Cardiac muscle cell (in vitro differentiated cells and primary cell): ENCODE data around the gene DNAI4. TPM values are rescaled to one million over a fixed set of nuclear protein-coding genes. Genes with fewer than 3 reads are reported as not detected.
"Not testable (repeated sequence)": the region's sequence is repeated elsewhere in the genome, so short reads cannot be mapped to it uniquely, and the experiment has no call there.

ENCODE experiments used
- DNase-seq, 2 donors: peaks; one replicate each; pipeline versions ENCODE4 v3.0.0 to v3.0.0-alpha.2; 2010 to 2017; ENCODE audit warnings: low read depth in 1 of 2, low spot score in 1 of 2
- H3K27ac ChIP-seq: fragments of 200-600 bp; sonication (generic); 2 replicates; pipeline ENCODE4 v1.5.1; 2016
- H3K27me3 ChIP-seq: fragments of 200-600 bp; sonication (generic); 2 replicates; pipeline ENCODE4 v1.6.0; 2016; ENCODE audit warnings: control low read depth
- H3K36me3 ChIP-seq: fragments of 200-600 bp; sonication (generic); 2 replicates; pipeline ENCODE4 v1.5.1; 2016; ENCODE audit warnings: control low read depth
- H3K4me1 ChIP-seq: fragments of 200-600 bp; sonication (generic); 2 replicates; pipeline ENCODE4 v1.8.1; 2017; ENCODE audit warnings: low read depth, mild to moderate bottlenecking, mixed run types
- H3K4me3 ChIP-seq: fragments of 200-600 bp; sonication (generic); 2 replicates; pipeline ENCODE4 v1.5.1; 2016; ENCODE audit warnings: mild to moderate bottlenecking
- H3K9me3 ChIP-seq: fragments of 200-600 bp; sonication (generic); 2 replicates; pipeline ENCODE4 v1.5.1; 2017; ENCODE audit warnings: low read depth, mild to moderate bottlenecking, control low read depth
- polyA plus RNA-seq: library from polyadenylated mRNA; unstranded; fragments of >200 nt; fragmentation: Nextera tagmentation; extraction: Ambion mirVana; gene quantifications from 2 replicates; pipeline ENCODE4 v1.2.1, GENCODE V29; 2016
- total RNA-seq: library from RNA; depleted of rRNA; stranded (reverse); fragments of >200 nt; gene quantifications from 2 replicates; pipeline ENCODE4 v1.2.3, GENCODE V29; 2016
- TF ChIP-seq, protein P1 (sequence below): IDR thresholded peaks from 2 replicates; pipeline ENCODE4 v1.5.1; 2012; ENCODE audit warnings: low read depth, mild to moderate bottlenecking, low read length

The DNAI4 gene
- total and polyA plus RNA-seq, 2 experiments from 2014 or later: 5.1 to 14.2 TPM

DNA sequence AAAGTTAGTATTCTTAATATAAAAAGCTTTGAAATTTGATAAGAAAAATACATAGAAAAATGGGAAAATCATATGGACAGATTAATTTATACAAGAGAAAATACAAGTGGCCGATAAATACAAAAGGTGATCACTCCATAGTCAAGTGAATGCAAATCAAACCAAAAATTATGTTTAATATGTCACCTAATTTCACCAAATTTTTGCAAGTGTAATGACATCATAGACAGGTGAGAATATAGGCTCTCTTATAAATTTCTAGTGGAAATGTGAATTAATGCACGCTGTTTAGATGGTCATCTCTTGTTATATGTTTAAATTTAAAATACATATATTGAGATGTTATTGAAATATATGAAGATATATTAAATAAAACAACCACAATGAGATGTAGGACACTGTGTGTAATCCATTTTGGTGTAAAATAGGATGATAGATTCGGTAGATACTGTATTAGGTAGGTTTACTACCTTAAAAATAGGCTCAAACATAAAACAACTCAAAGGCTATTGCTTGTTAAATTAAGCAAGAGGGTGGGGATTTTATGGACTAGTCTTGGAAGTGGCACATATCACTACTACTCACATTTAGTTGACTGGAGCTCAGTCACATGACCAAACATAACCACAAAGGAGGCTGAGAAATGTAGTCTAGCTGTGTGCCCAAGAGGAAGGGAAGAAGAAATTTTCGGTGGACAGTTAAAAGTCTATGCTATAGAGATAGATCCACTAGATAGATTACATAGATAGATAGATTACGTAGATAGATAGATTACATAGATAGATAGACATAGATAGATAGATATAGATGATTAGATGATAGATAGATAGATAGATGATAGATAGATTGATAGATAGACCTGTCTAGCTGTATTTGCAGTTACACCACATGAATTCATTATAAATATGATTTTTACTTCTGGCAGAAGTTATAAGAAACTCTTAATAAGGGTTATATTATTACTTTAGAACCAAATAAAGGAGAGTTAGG, 132.7 kb downstream of the DNAI4 start:
- Histone ChIP-seq H3K36me3 (no peaks in the 10 kb centered on the region), H3K27me3 (no peaks in the 10 kb centered on the region), H3K9me3 (no peaks in the 10 kb centered on the region), H3K27ac (no peak overlapping the region), H3K4me3 (no peak overlapping the region), H3K4me1 (no peaks in the 10 kb centered on the region)
- TF ChIP-seq, protein P1, sequence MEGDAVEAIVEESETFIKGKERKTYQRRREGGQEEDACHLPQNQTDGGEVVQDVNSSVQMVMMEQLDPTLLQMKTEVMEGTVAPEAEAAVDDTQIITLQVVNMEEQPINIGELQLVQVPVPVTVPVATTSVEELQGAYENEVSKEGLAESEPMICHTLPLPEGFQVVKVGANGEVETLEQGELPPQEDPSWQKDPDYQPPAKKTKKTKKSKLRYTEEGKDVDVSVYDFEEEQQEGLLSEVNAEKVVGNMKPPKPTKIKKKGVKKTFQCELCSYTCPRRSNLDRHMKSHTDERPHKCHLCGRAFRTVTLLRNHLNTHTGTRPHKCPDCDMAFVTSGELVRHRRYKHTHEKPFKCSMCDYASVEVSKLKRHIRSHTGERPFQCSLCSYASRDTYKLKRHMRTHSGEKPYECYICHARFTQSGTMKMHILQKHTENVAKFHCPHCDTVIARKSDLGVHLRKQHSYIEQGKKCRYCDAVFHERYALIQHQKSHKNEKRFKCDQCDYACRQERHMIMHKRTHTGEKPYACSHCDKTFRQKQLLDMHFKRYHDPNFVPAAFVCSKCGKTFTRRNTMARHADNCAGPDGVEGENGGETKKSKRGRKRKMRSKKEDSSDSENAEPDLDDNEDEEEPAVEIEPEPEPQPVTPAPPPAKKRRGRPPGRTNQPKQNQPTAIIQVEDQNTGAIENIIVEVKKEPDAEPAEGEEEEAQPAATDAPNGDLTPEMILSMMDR: no peak
- DNase-seq: no peak

DNA sequence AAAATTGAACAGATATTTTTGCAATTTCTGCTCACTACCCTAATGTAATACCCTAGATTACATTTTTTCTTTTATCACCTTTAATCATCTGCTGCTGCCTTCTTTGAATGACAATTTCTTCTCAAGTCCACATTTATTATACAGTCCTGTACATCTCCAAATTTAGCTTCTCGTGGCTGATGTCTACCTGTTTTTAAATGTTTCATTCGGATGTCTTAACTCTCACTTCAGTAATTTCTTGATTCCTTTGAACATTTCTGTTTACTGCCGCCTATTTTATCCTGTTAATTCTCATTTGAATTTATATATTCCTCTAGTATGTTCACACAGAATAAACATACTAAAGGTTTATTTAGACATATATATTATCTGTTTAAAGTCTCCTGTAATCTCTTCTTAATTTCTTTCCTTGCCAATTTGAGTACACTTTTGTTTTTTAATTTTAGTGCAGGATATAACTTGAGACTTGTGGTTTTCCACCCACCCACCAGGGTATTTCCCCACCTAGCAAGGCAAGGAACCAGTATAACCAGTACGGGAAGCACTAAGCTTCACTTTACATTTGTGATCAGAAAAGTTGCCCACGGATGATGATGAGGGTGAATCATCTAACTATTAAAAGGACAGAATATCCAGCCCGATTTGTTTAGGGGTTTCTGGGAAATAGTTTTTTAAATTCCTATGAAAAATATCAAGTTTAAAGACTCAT, 136.3 kb downstream of the DNAI4 start:
- H3K27ac ChIP-seq: no peak overlapping the region
- H3K27me3 ChIP-seq: no peaks in the 10 kb centered on the region
- no peaks in the 10 kb centered on the region for H3K4me1 ChIP-seq
- TF ChIP-seq, protein P1: no peak
- no peaks in the 10 kb centered on the region for H3K36me3 ChIP-seq
- H3K4me3 ChIP-seq: no peak overlapping the region
- DNase-seq: no peak
- H3K9me3 ChIP-seq: no peaks in the 10 kb centered on the region

DNA sequence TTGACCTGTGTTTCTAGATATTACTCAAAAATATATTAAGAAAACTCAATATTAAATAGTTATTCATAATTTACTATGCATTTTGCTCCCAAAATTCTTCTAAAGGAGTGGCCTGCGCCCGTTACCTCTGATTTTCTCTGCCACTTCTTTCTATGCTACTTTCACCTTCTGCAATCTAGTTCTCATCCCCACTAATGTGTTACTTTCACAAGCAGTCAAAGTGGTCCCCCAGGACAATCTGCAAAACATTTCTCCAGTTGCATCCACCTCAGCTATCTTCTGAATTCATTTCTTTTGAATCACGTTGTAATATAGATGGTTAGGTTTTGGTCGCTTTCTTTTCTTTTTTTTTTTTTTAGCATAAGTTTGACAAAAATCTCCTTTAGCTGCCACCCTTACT, 137.0 kb downstream of the DNAI4 start:
- DNase-seq: no peak
- H3K27me3 ChIP-seq: no peaks in the 10 kb centered on the region
- no peak overlapping the region for H3K27ac ChIP-seq
- TF ChIP-seq, protein P1: no peak
- H3K4me3 ChIP-seq: no peak overlapping the region
- H3K4me1 ChIP-seq: no peaks in the 10 kb centered on the region
- no peaks in the 10 kb centered on the region for H3K36me3 ChIP-seq
- no peaks in the 10 kb centered on the region for H3K9me3 ChIP-seq

GRCh38 chr1:66785800-66786199, 138.9 kb downstream of the DNAI4 start:
- DNase-seq, H3K4me3 ChIP-seq, H3K27me3 ChIP-seq, H3K36me3 ChIP-seq, H3K9me3 ChIP-seq, H3K27ac ChIP-seq, H3K4me1 ChIP-seq: not testable (repeated sequence)

GRCh38 chr1:66779475-66780078, 145.1 kb downstream of the DNAI4 start:
- TF ChIP-seq, protein P1: no peak
- Histone ChIP-seq H3K27me3 (no peaks in the 10 kb centered on the region), H3K27ac (no peak overlapping the region), H3K36me3 (no peaks in the 10 kb centered on the region), H3K4me3 (no peak overlapping the region), H3K9me3 (no peaks in the 10 kb centered on the region), H3K4me1 (no peaks in the 10 kb centered on the region)
- no peak for DNase-seq
